GM19035 (cell line): ENCODE measurements around the gene TNIK.
"Not testable (repeated sequence)": the region's sequence is repeated elsewhere in the genome, so short reads cannot be mapped to it uniquely, and the experiment has no call there.

Experiments
- ATAC-seq: cut with Tn5 transposase; IDR thresholded peaks from one replicate; pipeline ENCODE4 v1.9.1; 2021; ENCODE audit not compliant: unreplicated experiment

Gene TNIK

DNA sequence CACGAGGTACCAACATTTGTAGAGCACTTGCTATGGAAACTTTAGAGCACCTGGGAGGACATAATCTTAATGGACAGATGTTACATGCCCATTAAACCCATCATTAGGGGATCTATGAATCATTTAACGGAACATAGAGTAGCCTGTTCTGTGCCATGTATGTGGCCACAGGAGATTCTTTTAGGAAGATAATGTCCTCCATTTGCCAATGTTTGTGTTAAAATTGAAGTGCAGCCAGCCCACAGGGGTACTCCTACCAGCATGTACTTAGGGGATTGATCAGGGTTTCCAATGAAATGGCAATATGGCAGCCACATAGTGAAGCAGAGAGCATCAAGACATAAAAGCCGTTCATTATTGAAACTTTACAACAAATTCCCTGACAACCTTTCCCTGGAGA, 70.7 kb downstream of the TNIK start:
- no peak for ATAC-seq

DNA sequence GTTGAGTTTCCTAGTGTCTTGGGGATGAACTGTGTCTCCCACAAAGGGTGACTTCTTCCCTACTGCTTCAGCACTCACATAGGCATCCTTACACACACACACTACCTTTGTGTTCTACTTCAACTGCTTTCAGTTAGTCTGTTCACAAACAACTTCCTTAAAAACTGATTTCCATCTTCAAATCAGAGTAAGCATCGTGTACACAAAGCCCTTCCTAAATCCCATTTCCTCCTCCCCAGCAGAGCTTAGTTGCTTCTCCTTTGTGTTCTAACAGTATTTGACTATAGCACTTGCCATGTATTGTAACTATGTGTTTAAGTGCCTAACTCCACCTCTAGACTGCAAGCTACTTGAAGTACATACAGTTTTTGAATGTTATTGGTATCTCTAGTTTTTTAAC, 71.7 kb downstream of the TNIK start:
- ATAC-seq = no peak

DNA sequence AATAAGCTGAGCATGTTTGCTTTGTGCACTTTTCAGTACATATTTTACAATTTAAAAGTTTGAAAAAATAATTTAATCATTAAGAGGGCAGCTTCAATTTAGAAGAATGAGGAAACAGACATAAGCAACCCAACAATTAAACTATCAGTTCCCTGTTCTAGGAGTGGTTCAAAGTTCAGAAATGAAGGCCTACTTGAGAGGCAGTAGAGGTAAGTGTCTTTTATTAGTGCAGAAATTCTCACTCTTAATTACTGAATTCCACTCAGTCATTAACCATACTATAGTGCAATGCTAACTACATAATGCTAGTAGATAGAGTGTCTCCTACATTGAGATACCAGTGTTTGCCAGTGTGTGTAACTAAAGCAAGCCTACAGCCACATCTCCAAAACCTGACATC, 73.1 kb downstream of the TNIK start:
- ATAC-seq = no peak

DNA sequence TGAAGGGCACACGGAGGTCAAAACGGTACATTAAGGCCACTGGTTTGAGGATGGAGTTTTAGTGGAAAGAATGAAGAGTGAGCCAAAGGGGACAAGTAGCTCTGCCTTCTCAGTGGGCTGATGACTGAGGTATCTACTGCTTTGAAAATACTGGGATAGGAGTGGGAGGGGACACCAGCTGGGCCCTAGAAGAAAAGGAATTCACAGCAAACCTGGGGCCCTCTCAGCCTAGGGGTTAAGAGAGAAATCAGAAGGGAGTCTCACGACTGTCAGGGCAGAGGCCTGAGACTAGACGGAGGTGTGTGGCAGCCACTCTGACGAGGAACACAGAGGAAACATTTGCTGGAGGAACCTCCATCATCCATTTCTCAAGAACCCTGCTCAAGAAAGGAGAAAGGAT, 75.1 kb downstream of the TNIK start:
- no peak for ATAC-seq

DNA sequence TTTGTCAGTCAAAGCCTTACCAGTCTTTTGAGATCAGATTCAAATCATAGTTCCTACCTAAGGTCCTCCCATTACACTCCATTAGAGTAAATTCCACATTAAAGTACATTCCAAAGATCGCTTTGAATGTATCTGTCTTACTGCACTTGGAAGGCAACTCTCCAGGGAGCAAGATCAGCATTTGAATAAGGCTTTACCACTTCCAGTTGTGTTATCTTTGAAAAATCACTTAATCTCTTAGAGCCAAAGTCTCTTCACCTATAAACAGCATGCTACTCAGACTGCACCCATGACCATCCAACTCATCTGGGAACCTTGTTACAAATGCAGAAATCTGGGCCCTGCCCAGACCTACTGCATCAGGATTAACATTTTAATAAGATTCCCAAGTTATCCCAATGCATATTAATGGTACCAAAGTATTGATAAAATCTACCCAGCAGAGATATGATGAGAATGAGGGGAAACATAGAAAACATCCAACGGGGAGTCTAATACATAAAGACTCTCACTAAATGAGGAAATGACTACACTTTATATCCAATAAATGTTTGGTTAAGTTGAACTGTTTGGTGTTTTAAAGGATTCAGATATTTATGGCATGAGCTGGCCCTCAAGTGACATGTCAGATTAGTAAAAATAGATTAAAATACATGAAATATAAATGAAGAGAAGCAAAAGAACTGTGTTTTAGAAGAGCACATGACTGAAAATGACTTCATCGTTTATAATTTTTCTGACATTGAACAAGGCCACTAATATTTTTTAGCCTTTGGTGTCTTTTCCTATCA, 75.9 kb downstream of the TNIK start:
- ATAC-seq = no peak

DNA sequence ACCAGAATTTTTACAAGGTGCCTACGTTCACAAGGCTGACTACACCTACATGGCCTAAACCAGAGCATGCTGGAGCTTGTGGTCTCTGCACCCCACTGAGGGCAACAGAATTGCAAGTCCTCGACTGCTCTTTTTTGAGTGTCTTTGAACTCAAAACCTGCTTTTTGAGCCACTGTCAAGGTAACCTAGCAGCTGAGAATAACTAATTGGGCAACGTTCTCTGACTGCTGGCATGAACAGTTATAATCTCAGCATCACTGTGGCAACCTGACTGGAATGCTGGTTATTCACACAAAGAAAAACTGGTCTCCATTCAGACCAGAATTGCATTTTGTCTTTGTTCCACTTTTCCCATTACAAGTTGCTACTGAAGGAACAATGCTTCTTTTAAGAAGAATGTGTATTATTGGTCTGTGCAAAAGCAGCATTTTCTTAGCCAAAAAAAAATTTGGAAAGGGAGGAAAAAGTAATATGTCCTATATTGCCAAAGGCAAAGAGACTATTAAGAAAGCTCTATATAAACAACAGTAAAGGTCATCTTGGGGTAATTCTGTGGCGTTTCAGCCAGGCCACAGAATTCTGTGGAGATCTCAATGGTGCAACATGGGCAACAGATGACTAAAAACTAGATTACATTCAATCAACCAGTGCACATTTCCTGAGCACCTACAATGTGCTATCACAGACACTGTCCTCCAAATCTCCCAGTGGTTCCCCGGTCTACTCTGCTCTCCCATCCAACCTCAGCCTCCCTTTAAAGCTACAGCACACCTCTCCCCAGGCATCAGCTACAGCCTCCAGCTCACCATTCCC, 76.8 kb downstream of the TNIK start:
- no peak for ATAC-seq

DNA sequence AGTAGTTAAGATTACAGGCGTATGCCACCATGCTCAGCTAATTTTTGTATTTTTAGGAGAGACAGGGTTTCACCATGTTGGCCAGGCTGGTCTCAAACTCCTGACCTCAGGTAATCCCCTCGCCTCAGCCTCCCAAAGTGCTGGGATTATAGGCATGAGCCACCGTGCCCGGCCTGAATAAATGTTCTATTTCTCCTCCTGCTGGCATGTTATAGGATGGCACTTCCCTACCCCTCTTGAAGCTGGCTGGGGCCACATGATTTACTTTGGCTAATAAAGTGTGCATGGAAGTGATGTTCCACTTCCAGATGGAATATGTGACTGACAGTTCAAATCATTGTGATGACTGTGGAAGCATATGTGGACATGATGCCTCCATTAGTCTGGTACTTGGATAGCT, 77.9 kb downstream of the TNIK start:
- not testable (repeated sequence) for ATAC-seq

GRCh38 chr3:171380711-171381425, 79.3 kb downstream of the TNIK start:
- no peak for ATAC-seq

DNA sequence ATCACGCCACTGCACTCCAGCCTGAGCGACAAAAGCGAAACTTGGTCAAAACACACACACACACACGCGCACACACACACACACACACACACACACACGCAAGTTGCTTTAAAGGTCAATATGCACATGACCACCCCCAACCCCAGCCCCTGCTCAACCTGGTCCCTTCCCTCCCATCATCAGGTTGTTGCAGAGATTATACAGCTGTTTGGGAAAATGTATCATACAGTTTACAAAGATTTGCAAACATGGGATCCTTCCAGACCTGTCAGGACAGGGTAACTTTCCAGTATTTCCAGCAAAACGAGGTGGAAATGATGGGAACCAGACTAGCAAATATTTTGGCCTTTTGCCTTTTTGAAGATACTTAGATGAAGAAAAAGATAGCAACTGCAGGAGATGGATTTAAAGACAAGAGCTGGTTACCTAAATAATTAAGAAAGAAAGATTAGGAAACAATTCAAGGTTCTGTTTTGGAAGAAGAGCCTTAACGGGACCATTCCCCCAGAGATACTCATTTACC, 80.2 kb downstream of the TNIK start:
- no peak for ATAC-seq

DNA sequence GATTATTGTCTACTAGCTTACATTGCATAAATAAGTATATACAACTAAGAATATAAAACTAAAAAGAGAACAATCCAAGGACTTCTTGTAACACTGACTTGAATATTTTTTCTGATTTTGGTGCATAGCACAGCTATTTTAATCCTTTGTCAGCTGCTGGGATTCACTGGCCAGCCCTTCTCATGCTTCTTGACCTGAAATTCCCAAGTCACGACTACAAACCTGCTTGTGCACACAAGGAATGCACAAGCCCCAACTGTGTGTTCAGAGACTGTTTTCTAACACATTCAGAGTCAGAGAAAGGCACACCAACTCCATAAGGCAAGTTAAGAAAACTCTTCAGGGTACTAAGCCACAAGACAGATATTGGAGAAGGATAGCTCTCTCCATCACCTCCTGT, 80.9 kb downstream of the TNIK start:
- no peak for ATAC-seq

GRCh38 chr3:171378586-171378985, 81.6 kb downstream of the TNIK start:
- no peak for ATAC-seq

GRCh38 chr3:171377859-171378258, 82.3 kb downstream of the TNIK start:
- ATAC-seq = no peak

DNA sequence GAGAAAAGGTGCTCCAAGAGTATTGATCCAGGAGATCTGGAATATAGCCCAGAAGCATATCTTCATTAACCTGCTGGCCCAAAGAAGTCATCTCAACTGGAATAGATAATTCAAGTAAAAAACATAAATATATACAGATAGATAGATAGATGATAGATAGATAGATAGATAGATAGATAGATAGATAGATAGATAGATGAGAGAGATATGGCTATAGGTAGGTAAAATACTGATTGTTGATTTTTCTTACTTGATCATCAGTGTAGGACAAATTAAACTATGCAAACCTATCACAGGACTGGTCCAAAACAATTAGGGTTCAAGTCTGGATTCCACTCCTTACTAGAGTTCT, 83.6 kb downstream of the TNIK start:
- no peak for ATAC-seq

DNA sequence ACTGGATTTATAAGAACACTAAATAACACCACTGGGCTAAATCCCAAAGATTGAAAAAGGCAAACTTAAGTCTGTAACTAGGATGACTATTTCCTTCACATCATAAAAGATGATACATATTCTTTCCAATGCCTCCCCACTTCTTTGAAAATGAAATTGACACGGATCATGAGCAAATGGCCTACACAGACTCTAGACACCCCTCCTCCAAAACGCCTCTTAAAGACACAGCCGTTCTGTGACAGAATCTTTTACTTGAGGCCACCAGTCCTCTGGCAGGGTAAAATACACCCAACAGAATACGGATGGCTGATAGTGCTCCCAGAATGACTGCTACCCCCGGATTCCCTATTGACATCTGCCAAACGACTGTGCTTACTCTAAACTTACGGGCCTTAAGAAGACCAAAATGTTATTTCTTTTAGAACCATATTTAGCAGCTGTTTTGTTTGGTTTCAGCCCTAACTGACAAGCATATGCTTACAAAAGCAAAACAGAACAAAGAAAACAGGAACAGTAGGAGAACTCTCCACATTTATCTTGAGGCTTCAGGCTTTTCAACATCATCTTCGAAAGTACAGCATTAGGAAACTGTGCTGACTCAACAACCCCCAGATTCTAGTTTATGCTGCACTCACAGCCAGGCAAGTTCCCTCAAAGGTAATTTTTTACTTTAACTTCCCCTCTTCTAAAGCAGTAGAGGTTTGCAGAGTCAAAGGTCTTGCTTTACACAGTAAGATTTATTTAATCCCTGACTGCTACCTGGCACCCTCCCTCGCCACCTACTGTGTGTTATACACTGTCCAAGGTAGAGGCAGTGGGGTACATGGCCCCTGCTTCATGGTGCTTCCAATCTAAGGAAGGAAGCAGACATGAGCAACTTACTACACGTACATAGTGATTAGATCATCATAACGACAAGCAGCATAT, 84.3 kb downstream of the TNIK start:
- ATAC-seq = no peak

DNA sequence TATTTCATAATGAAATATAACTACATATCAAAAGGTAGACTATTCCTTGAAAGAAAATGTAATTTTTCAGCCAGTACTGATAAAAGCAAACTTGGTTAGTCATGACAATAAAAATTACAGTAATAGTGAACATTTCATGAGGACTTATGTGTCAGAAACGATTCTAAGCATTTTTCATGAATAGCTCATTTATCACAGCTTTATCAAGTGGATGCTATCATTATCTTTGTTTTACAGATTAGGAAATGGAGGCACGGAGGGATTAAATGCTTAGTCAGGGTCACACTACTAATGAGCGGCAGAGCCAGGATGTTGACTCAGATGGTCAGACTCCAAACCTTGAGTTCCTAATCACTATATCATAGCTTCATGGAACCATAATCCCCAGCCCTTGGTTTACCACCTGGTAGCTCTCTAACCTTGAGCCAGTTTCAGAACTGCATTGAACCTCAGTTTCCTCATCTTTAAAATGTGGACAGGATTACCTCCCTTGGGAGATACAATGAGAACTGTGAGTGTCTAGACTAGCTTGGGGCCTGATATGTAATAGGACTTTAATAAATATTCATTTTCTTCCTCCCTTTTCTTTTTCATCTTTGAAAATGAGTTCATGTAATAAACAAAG, 85.4 kb downstream of the TNIK start:
- ATAC-seq = no peak

- ATAC-seq = no peak
Measured at GRCh38 chr3:171374260-171374659, 85.9 kb downstream of the TNIK start.

- ATAC-seq = no peak
Measured at GRCh38 chr3:171373711-171374110, 86.5 kb downstream of the TNIK start.

- no peak for ATAC-seq
Measured at GRCh38 chr3:171372694-171373093, 87.5 kb downstream of the TNIK start.

DNA sequence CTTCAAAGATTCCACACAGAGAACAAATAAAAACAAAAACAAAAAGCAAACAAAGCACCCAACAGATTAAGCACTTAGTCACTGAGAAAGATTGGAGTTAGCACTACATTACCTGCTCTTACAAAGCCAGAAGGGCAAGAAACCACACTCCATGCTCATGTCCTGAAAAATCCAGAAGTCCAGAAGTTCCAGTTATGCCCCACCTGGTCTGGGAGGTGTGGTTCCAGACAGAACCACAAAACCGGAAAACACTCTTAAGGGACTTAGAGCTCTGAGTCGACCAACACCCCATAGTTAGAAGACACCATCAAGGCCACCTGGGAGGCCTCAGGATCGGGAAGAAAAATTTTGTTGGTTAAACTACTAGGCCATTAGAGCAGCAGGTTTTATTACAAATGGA, 88.9 kb downstream of the TNIK start:
- no peak for ATAC-seq

GRCh38 chr3:171369156-171369555, 91.0 kb downstream of the TNIK start:
- ATAC-seq = no peak
